HG03342 (cell line): Measurements from ENCODE around the gene NUDT16L1.
"Not testable (repeated sequence)": the region's sequence is repeated elsewhere in the genome, so short reads cannot be mapped to it uniquely, and the experiment has no call there.

Source experiments
- ATAC-seq: cut with Tn5 transposase; IDR thresholded peaks from one replicate; pipeline ENCODE4 v1.9.1; 2021; ENCODE audit warnings: mild to moderate bottlenecking, moderate library complexity; ENCODE audit not compliant: unreplicated experiment

The NUDT16L1 gene

DNA sequence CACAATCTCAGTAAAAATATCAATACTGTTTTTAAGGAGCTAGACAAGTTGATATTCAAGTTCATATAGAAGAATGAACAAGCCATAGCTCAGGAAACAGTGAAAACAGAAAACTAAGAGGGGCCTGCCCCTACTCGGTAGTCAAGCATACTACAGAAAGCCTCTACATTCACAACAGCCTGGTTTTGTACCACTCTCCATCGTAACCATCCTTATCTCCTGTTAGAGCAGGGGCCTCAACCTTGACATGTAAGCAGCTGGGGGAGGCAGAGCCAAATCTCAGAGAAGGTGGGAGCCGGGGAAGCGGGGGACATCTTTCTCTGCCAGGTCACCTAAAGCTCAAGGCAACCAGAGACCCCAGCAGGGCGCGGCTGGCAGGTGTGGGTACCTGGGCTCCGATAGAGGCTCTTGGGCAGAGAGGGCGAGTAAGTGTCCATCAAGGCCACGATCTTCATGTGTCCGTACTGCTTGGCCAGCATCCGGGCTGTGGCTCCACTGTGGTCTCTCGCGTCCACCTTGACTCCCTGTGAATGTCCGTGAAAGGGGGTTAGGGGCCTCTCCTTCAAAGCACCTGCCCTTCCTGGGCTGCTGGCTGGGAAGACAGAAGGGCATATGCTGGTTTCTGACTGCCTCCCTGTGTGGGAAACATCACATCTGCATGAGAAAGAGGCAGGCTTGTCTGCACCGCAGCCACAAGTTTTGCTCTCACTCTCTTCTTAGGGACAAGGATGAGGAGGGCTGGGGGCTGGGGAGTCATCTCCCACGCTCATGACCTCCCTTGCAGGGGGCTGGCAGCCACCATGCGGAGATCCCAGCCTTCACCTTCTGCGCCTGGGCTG lies 20.5 kb downstream of the NUDT16L1 start:
- no peak for ATAC-seq

DNA sequence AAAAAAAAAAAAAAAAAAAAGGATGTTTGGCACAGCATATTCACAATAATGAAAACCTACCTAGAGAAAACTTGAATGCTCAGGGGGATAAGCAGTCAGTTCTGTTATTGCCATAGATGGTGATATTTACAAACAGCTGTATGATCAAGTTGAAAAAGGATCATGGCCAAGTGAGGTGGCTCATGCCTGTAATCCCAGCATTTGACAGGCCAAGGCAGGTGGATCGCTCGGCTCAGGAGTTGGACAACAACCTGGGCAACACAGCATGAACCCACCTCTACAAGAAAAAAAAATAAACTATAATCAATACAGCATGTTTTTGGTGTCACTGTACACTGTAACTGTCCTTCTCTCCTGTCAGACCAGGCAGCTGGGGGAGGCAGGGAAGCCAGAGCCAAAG lies 21.6 kb downstream of the NUDT16L1 start:
- ATAC-seq: no peak

DNA sequence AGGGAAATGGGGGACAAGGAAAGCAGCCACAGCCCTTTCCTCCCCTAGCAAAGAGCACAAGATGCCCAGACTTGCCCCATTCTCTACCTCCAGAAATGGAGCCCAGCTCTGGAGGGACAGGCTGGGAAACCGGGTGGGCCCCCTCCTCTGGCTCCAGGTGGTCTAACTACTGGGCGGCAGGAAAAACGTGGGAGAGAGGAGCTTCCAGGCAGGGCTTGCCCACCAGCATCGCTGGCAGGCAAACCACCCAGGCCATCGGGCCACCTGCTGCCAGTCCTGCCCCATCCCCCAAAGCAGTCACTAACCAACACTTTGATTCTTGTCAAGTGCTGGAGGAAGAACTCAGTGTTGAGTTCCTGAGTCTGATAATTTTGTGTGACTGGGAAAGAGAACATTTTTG lies 25.1 kb downstream of the NUDT16L1 start:
- ATAC-seq: no peak

DNA sequence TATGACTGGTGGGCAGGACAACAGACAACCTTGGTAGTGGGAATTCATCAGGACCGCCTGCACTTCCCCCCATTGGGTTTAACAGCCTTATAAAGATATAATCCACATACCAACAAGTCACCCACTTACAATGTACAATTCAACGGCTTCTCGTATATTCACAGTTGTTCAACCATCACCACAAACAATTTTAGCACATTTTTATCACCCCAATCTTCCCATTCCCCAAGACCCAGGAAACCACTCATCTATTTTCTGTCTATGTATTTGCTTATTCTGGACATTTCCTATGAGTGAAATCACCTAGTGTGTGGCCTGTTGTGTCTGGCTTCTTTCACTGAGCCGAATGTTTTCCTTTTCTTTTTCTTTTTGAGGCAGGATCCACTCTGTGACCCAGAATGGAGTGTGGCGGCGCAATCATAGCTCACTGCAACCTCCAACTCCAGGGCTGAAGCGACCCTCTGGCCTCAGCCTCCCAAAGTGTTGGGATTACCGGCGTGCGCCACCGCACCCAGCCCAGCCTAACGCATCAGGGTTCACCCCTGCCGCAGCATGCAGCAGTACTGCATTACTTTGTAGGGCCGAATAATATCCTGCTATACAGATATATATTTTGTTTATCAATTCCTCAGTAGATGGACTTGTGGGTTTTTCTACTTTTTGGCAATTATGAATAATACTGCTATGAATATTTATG lies 29.9 kb downstream of the NUDT16L1 start:
- no peak for ATAC-seq

DNA sequence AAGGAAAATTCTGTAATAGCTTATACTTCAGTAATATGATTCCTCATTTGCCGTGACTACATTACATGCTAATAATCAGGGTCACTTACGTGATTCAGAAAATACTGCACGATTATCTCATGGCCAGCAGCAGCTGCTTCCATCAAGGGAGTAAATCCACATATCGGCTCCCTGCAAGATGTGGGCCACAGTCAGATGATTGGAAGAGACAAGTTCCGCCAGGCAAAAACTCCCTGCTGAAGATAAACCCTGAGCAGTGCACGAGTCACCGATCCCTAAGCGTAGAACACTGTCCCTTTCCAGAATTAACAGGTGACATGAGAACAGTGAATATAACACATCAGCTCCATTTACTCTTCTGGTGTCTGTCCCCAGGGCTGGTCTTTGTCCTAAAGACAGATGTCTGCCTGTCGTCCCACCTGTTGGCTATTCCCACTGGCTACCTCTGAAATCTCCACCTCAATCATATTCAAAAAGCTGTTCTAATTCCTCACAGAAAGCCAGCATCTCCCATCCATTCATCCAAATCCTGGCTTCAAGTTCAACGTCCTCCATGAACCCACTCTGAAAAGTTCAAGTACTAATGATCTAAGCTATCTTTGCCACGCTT lies 31.4 kb downstream of the NUDT16L1 start:
- ATAC-seq: no peak

DNA sequence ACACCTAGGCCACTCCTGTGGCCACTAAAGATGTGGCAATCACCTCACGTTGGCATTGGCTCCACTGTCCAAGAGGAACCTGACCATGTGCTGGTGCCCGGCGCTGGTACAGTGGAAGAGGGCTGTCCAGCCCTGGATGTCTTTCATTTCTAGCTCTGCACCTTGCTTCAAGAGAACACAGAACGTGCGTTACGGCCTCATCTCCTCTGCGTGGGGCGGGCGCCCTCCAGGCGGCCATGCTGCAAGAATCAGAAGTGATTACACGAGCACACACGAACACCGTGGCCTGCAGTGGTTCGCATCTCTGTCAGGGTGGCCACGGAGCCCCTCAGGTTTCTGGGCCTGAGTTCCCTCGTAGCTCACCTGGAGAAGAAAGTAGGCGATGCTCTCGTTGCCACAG lies 33.3 kb downstream of the NUDT16L1 start:
- ATAC-seq: no peak

DNA sequence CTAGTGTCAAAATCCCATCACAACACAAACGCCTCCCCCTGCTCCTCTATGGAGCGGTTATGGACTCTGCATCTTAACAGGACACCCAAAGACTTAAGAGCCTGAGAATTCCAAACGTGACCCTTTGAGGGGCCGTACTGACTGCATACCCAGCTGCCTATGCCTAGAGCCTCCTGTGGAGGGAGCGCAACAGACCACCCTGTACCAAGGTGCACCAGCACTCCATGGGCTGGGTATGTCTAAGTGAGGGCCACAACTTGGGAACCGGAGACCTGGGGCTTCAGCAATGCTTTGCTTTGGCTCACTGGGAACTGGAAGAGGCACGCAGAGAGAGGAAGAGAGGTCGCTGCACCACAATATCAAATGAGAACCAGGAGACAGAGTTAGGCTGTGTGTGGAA lies 35.3 kb downstream of the NUDT16L1 start:
- ATAC-seq: no peak

DNA sequence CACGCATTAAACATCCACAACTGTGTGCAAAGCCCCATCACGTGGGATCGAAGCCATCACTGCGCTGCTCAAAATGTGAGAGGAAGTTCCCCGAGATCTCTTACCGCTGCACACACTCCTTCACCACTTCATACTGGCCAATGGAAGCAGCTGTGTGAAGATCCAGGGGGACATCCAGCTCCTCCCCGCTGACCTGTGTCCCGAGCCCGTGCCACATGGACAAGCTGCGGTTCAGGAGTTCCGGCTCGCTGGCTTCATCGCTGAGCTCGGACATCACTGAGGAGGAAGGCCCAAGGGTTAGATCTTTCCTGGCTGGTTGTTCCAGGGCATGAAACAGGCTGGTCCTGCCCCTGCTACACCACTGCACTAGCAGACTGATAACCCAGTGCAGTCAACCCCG lies 36.5 kb downstream of the NUDT16L1 start:
- no peak for ATAC-seq

DNA sequence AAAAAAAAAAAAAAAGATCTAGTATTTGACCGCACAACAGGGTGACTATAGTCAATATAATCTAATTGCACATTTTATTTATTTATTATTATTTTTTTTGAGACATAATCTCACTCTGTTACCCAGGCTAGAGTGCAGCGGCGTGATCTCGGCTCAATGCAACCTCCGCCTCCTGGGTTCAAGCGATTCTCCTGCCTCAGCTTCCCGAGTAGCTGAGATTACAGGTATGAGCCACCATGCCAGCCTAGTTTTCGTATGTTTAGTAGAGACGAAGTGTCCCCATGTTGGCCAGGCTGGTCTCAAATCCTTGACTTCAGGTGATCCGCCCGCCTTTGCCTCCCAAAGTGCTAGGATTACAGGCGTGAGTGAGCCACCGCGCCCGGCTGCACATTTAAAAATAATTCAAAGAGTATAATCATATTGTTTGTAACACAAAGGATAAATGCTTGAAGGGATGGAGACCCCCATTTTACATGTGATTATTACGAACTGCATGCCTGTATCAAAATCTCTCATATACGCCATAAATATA lies 39.9 kb downstream of the NUDT16L1 start:
- no peak for ATAC-seq

DNA sequence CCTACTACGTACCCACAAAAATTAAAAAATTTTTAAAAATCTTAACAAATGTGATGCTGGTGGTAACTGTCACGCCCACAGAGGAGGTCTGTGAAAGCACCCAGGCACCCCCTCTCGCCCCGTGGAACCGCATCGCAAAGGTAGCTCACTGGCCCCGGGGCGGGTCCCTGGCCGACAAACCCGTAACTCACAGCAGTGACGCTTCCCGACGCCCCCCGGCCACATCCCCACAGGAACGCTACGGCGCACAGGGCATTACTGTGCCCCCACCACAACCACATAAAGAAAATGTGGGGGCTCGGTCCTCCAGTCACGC lies 40.3 kb downstream of the NUDT16L1 start:
- peak; percentile 3 for ATAC-seq

DNA sequence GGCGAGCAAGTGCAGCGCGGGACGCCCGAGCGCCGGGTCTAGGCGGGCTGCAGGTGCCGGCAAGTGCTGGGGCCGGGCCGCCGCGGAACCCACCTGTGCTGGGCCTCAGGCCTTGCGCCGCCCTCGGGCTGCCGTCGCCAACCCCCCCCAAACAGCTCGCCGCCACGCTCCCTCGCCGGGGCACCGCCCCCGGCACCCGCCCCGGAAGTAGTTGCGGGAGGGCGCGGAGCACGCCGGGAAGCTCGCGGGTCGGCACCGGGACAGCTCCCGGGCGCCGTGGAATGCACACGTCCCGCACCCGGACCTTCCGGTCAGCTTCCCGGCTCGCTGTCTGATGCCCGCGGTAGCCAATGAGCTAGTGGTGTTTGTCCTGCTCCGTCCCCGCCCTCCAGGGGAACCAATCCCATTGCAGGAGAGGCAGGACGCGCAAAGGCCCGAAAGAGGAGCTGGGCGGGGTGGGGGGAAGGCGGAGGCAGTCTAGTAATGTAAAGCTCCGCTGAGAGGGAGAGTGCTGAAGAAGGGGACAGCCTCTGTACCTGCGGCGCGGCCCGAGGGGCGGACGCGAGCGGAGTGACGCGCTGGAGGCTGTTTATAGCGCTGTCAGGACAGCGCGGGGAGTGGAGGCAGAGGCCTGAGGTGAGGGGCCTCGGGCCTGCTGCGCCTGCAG lies 40.8 kb downstream of the NUDT16L1 start, which contains the start of the genes ANKS3 and DNAAF8:
Gene ANKS3, minus strand, starts transcription at position 209 of the 667 bp plus-strand sequence. CDS start 4,122 bp downstream, outside the sequence.
Gene DNAAF8, plus strand, starts transcription at position 475 of the 667 bp plus-strand sequence. CDS start 1,978 bp downstream, outside the sequence.
- ATAC-seq: peak; percentile 66

DNA sequence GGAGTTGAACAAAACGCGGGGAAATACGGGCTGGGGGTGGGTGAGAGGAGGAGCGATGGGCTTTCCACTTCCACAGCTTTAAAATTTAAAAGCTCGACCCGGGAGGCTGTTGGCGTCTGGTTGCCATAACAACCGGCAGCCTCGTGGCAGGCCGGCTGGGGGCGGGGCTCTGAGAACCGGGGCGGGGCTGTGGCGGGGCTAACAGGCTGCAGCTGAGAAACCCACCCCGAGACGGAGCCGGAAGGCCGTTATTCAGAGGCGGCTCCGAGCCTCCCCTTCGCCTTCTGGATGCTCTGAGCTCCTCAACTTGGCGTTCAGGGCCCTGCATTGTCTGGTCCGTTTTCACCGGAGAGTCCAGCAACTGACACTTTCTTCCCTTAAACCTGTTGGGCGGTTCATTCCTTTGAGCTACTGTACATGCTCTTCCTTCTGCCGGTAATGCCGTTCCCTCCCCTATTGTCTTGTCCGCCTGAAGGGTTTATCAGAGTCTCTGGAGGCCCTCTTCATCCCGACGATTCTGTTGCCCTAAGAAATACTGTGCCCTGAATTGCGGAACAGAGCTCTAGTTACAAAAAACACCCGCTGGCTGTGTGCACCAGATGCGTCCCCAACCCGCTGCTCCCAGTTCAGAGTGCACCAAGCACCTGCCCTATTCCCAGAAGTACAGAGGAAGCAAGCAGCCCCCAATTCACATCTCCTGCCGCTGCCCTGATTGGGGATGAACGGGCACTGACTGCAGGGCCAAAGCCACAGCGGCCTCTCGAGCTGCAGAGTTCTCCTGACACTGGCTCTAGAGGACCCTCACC lies 41.6 kb downstream of the NUDT16L1 start:
- ATAC-seq: peak; percentile 61

DNA sequence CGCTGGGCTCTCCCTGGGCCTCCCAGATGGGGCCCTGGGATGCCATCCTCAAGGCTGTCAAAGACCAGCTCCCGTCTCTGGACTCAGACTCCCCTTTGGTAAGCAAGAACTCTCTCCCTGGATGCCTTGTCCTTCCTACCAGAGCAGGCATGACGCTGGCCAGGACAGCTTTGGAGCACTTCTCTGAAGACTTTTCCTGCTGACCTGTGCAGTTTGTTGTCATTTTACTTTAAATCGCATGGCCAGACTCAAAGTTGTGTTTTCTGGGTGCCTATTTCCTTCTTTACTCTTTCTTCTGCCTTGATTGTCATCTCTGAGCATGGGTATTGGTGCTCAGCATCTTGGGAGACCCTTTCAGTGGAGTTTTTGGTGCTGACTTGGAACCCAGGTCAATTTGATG lies 43.2 kb downstream of the NUDT16L1 start:
- no peak for ATAC-seq

DNA sequence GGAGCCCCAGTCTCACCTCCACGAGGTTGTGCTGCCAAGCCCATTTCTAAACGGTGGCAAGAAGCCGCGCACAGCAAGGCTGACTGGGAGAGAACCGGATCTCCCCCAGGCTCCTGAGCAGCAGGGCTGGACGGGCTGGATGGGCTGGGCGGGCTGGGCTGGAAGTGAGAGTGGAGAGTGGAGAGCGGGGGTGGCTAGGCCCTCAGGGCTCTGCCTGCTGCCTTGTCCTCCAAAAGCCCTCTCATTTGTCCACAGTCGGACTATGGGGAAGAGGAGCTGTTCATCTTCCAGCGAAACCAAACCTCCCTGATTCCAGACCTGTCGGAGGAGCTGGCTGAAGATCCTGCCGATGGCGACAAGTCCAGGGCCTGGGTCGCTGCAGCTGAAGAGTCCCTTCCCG lies 44.2 kb downstream of the NUDT16L1 start:
- ATAC-seq: no peak

DNA sequence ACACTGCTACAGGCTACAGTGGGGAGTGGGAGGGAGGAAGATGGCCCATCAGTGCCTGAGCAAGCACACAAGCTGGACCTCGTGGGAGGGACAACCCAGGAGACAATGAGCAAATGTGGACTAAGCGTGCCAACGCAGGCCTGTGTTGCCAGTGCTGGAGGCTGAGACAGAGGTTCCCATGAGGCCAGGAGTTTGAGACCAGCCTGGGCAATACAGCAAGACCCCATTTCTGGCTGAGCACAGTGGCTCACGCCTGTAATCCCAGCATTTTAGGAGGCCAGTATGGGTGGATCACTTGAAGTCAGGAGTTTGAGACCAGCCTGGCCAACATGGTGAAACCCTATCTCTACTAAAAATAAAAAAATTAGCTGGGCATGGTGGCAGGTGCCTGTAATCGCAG lies 45.0 kb downstream of the NUDT16L1 start:
- ATAC-seq: not testable (repeated sequence)

DNA sequence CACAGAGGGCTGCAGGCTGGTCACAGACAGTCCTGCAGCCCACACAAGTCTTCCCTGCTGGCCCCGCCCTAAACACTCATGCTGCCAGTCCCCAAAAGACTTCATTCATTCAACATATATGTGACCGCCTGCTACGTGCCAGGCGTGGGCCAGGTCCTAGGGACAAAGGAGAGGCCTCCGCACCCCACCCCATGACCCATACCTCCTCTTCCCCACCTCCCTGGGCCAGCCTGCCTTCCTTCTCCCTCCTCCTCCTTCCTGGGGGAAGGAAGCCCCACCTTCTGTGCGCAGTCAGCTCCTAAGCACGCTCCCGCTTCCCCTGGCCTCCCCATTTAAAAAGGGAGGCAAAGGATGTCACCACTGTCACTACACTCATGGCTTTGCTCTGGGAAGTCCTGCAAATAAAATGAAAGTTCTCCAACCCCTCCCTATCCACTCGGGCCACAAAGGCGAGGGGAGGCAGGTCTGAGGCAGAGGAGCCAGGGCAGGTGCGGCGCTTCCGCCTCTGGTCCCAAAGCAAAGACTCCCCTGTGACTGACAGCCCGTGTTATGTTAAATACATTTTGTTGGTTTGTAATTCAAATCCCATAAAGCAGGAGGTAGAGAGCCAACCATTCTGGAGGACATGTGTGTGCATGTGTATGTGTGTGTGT lies 50.0 kb downstream of the NUDT16L1 start:
- ATAC-seq: no peak

DNA sequence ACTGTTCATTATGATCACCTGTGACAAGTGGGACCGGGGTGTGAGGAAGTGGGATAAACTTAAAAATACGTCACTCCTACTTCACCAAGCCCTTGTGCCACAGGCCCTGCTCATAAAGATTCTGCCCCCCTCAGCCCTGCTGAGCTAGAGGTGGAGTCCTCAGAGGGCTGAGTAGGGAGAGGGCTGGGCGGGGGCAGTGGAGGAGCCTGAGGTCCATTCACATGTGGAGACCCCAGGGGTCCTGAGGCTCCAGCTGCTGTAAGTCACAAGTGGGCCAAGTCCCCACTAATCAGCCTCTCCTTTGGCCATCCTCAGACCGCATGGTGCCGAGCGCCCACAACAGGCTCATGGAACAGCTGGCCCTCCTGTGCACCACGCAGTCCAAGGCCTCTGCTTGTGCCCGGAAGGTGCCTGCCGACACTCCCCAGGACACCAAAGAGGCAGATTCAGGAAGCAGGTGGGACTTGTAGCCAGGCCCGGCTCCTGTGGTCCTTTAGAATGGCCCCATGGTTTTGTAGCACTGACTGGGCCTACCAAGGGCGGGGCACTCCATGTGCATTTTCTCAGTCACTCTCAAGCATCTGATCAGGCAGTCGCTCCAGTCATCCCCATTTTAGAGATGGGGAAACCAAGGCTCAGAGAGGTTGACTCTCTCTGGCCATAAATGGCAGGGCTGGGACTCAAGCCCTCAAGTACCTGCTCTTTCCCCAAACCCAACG lies 51.4 kb downstream of the NUDT16L1 start:
- ATAC-seq: no peak

DNA sequence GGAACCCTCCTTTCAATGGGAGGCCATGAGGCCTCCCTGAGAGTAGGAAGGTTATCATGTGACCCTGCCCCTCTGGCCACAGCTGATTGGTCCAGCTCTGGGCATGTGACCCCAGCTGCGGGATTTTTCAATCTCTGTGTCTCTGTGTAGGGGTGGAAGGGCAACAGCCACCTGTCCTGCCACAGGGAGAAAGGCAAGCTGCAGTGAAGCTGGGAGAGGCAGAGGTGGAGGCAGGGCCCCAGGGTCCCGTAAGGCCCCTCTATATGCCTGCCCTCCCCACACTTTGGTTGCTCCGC lies 51.9 kb downstream of the NUDT16L1 start:
- ATAC-seq: no peak
